GM18909 (cell line): Measurements from ENCODE around the gene FMN1.

Experiments
- ATAC-seq: cut with Tn5 transposase; IDR thresholded peaks from one replicate; pipeline ENCODE4 v1.9.1; 2021; ENCODE audit warnings: mild to moderate bottlenecking; ENCODE audit not compliant: unreplicated experiment, poor library complexity

The FMN1 gene

DNA sequence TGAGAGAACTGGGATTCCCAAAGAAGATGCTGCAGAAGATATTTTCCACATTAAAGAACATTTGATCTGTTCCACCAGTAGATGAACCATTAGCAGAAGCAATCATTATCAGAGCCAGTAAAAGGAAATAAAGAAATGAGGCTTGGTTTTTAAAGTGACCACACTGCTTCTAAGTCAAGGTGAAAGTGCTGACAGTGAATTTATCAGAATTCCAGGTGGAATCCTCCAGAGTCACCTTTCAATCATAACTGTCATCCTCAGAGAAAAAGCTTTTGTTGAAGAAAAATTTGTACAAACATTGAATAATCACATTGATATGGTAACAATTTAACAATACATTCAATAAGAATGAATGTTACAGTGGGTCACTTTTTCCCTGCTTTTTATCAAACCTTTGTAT, 376.9 kb downstream of the FMN1 start:
- ATAC-seq, result no peak

DNA sequence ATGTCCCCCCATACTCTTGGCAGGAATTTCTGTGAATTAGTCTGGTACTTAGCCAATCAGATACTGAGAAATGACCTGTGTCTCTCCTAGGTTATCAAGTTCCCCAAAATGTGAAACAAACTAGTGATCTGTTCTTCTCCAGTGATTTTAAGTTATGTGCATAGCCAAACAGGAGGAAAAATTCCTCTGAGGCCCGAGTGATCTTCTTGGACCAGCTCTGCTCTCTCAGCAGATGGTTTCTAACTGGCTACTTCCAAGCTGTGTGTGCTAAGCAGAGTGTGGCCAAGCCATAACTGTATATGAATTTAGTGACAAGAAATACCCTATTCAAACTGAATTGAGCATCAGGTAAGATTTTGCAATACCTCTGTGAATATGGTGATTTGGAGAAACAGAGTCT, 387.2 kb downstream of the FMN1 start:
- ATAC-seq, result no peak

DNA sequence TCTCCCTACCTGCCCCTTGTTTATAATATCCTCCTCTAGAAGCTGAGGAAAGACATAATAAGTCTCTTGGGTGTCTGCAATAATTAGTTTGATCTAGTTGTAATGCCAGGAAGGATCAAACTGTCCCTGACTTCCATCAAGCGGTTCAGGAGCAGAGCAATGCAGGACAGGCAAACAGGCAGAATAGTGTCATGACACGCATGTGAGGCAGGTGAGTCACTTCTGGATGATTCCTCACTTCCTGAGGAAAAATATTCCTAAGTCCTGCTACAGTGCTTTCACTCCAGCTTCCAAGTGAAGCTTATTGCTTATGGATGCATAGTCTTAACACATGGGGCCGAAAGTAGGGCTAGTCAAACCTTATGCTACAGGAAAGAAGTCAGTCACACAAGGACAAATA, 390.9 kb downstream of the FMN1 start:
- no peak for ATAC-seq

DNA sequence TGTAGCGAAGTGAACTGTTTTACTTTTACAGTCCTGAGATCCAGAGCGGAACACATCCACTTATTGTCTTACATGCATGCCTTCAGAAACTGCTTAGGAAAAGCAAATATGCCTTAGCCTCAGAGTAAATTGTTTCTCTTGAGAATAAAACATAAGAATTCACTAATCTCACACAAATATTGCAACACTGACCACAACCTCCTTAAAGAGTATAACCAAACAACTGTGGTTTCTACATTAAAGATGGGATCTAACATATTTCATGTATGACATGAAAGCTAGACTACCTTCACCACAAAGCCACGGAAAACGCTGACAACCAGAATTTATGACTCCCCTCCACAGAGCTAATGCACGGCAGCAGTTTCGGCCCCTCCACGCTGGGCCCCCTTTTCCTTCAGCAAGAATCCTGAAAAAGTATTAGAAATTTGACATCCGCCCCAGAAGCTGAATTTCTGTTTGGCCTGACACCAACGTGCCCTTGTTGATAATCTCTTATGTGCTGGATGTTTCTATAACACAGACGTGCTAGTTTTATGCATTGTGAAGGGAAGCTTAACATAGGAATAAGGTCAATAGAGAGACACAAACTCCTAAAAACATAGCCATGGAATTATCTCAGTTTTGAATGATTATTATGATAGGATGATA, 392.1 kb downstream of the FMN1 start:
- ATAC-seq, result no peak

DNA sequence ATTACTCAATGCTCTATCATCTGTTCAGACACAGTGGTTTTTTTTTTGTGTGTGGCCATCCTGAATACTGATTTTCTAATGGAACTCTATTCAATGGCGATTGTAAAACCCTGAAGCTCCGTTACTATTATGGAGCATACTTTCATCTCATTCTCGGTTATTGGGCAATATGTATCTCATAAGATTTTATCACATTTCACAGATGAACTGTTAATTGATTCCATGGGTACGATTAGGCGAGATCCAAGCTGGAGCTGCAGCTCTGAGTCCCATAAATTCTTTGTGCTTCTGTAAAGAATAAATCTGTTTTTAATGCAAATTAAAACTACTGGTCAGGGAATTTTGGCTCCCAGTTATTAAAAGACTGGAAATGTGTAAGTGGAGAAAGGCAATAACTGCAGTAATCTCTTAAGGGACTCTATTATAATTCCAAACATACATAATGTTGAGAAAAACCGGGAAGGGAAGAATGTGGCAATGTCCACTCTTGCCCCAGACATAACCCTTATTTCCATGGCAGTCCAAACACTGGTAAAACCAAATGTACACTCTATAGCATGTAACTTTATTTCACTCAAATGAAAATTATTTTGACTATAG, 394.5 kb downstream of the FMN1 start:
- ATAC-seq, result no peak

DNA sequence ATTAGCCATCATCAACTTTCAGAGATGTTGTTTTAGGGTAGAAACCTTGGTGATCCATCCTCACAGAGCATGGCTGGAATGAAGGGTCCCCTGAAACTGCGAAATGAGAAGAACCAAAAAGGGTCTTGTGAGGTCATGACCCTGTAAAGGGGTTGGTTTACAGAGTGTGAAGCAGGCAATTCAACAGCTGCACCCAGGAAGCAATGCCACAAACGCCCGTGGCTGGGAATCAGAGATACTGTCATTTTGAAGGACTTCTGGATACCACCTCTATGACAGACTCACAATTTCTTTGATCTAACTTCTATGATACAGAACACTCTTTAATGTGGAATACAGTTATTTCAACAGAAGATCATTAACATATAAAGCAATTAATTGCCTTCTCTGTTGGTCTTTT, 397.7 kb downstream of the FMN1 start:
- no peak for ATAC-seq

DNA sequence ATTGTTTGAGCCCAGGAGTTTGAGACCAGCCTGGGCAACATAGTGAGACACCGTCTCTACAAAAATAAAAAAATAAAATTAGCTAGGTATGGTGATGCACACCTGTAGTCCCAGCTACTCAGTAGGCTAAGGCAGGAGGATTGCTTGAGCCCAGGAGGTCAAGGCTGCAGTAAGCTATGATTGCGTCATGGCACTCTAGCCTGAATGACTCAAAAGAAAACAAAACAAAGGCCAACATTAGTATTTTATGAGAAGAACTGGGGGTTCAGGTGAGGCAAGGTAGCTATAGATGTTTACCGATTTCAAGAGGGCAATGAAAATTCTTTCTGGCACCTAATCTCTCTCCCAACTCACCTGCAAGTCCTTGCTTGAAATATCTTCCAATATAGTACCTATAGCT, 399.5 kb downstream of the FMN1 start:
- no peak for ATAC-seq

DNA sequence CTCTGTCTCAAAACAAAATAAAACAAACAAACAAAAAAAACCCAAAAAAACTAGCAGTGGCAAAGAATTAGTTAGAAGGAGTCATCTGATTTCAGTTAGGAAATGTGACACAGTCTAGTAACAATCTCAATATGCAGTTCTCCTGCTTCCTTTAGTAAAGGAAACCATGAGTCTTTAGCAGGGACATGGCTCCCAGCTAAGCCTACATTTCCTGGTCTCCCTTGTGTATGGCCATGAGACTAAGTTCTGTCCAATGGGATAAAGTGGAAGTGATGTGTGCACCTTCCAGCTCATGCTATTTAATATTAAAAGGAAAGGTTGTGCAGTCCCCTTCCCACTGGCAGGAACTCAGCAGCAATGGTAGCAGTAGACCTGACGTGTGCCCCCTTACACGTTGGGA, 402.1 kb downstream of the FMN1 start:
- ATAC-seq, result no peak

DNA sequence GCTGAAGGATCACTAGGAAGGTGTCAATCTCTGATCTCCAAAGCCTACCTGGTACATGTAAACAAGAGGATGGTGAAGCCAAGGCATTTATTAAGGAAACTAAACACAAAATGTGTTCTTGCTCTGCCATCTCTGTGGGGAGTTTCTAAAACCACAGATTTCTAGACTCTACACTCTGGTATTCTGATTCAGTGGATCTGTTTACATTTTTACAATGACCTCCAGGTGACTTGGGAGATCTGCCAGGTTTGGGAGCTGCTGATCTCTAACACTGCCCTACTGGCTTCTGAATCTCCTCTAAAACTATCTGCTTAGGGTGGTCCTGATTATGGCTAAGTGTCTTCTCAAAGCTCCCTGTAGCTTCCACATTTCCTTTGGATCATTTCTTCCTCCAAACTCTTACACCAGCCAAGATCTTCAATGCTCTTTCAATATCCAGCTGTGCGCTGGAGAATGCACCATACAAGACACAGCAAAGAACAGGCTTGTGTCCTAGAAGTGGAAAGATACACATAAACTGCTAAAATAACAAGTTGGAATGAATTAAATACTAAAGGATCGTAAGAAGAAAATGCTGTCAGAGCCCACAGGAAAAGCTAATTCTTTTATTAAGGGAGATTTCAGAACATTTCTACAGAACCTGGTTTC, 404.0 kb downstream of the FMN1 start:
- no peak for ATAC-seq

DNA sequence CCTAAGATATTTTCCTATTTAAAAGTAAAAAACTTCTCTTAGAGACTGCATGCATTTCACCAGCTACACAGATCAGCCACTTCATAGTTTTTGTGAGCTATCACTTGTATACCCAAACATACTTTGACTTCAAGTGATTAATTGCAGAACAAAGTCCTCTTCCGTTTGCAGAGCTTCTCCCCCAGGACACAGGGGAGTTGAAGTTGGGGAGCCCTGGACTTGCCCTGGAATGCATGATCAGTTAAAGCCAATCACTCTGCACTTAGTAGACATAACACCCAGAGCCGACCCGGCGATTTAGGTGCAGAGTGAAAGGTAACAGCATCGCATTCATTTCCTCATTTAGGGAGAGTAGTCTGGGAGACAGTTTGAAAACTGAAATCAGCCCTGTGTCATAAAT, 406.6 kb downstream of the FMN1 start:
- no peak for ATAC-seq

DNA sequence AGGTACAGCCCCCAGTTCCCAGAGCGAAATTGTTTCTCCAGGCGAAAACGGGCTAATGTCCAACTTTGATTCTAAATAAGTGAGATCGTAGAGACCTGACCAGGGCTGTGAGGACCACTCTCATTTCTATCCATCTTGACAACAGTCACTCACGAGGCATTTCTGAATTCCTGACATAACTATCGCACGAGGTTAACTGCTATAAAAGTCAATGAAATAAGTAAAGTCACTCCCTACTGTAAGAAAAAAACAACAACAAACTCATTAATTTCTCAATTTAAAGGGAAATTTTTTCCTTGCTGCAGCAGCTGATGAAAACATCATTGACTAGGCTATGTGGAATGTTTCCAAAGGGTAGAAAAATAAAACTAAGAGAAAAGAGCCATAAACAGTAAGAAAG, 407.6 kb downstream of the FMN1 start:
- no peak for ATAC-seq

DNA sequence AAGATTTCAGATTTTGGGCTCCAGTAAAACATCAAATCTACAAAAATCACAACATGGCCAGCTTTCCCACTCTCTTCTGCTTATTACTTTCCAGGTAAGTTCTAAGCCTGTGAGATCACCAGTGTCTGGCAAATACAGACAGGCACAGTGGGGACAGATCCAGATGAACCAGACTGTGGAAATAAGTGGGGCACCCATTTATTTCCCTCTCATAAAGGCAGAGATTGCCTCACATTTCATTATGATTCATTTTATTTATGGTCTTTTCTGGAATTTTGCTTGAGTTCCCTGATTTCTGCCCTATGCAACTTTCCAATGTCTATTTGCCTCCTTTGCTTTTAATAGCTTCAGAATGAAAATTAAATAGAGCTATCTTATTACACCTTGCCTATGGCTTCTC, 409.9 kb downstream of the FMN1 start:
- ATAC-seq, result no peak

DNA sequence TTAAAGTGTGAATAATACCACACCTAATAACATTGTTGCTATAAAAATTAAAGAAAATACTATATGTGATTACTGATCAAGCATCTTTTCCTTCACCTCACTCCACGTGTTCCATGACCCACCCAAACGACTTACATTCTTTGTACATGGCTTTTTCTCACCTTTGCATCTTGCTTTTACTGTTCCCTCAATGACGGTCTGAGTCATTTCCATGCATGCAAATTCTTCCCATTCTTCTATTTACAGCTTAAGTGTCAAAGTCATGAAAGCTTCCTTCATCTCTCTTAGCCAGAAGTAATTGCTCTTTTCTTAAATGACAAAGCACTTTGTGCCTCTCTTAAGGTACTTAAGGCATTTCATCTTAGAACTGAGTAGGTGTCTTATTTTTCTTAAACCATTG, 412.7 kb downstream of the FMN1 start:
- no peak for ATAC-seq

DNA sequence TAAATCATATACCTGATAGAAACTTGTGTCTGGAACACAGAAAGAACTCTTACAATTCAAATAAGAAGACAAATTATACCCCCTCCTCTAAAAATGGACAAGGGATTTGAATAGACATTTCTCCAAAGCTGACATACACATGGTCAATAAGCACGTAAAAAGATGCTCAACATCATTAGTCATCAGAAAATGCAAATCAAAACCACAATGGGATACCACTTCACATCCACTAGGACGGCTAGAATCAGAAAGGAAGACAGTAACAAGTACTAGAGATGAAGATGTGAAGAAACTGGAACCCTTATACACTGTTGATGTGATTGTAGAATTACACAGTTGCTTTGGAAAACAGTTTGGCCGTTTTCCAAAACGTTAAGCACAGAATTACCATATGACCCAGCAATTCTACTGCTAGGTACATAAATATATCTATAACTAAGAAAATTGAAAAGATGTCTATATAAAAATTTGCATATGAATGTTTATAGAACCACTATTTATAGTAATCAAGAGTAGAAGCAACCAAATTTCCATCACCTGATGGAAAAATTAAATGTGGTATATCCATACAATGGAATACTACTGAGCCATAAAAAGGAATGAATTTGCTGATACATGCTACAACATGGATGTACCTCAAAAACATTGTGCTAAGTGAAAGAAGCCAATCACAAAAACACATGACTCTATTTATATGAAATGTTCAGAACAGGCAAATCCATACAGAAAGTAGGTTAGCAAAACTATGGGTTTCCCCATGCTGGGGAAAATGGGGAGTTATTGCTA, 415.9 kb downstream of the FMN1 start:
- ATAC-seq, result no peak

DNA sequence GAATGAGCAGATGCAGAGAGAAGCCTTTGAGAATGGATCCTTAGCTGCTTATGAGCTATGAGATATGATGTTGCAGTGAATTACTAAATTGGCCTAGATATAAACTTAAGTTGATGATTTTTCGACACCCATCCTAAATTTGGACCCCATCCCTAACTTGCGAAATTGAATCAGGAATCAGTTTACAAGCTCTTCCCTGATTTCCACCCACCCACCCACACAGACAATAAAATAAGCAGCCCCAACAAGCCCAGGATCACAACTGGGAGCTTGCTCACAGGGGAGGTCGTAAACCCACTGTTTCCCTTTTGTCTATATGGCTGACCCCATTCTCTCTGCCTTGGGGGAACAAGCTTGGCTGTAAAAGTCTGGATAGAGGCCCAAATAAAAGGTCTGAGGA, 419.4 kb downstream of the FMN1 start:
- no peak for ATAC-seq

DNA sequence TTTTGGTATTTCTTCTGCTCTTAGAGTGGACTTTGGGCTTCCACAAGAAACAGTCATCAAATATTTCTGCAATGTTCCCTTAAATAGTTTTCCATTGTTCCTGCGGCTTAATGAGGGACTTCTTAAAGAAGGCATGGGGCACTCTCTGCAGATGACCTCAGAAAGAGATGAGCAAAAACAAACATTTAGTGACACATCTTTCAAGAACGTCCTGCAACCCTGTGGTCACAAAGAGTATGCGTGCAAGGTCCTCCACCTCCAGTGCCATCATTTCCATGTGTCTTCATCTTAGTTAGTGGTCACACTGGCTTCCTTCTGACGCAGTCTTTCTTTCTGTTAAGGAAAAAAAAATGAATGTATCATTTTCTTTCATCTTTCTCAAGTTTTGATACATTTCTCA, 420.5 kb downstream of the FMN1 start:
- no peak for ATAC-seq

DNA sequence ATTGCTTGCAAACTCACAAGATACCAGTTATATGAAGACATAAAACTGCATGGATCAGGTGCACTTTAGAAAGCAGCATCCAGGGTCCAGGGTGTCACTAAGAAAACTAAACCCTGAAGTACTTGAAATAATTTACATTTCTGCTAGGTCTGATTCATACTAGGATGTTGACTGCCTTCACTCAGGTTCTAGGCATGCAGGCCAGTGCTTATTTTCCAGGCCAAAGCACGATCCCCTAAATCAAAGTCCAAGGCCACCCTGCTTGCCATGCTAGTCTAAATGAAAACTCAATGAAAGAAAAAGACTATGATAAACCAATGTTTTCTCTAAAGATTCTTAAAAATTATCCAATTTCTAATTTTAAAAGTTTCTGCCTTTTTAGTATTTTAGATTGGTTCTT, 427.3 kb downstream of the FMN1 start:
- ATAC-seq, result no peak

DNA sequence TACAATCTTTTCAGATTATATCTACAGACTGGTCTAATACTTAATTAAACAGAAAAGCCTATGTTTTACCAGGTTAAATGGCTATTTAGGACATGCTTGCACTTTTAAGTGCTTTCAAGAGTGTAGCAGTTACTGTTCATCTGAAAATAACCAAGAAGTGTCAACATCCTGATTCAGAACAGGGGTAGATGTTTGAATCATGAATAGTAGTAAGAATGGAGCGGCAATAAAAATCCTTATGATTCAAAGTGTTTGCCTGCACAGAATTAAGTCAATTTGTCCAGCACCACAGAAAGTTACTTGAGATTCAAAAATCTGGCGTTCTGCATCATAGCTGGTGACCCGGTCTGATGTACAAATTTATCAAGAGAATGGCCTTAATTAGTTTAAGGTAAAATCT, 428.4 kb downstream of the FMN1 start:
- no peak for ATAC-seq

DNA sequence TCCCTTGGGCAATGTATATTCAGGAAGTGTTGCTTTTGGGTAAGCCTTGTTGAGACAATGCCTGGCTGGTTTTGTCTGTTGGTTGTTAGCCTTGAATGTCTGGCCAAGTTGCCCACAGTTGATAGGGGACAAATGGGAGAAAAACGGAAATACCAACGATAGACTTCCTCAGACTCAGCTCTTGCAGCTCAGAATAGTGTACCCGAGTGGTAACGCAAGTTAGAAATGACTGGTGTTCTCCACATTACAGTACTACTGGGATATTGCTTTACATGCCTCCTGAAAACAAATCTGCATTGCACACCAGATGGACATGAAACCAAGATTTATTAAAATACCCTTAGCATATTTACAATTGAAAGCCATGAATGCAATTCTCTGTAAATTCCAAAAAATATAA, 429.3 kb downstream of the FMN1 start:
- ATAC-seq, result no peak

DNA sequence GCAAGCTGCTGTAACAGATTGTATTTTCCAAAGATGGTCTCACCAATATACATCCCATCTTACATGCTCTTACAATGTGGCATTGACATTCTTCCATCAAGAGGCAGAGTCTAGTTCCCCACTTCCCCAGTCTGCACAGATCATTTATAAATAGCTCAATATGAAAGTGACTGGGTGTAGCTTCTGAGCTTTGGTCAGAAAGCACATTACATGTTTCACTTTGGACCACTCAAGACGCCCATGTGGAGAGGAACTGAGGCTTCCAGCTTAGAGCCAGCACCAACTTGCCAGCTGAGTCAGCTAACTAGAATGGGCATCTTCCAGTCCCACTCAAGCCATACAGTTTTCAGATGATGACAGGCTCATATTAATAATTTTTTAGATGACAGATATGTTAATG, 431.2 kb downstream of the FMN1 start:
- no peak for ATAC-seq

DNA sequence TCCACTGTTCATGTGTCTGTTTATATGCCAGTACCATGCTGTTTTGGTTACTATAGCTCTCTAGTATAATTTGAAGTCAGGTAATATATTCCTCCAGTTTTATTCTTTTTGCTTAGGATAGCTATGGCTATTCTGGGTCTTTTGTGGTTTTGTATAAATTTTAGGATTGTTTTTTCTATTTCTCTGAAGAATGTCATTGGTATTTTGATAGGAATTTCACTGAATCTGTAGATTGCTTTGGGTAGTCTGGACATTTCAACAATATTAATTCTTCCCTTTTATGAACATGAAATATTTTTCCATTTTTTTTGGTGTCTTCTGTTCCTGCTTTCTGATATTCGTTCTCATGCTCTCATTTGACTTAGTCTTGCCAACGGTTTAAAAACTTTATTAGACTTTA, 437.1 kb downstream of the FMN1 start:
- ATAC-seq, result no peak
